ENCODE measurements around the gene PTPRA.
"Not testable (repeated sequence)": the region's sequence is repeated elsewhere in the genome, so short reads cannot be mapped to it uniquely, and the experiment has no call there.

Gene PTPRA

GRCh38 chr20:3043322-3043721 is 170.0 kb downstream of the PTPRA start, which contains the start of gene GNRH2:
TSS of gene GNRH2 (plus strand) at chr20:3043622. CDS start at chr20:3044415, 793 bp downstream.
- no peak for DNase-seq (ENCODE audit: low spot score in 2 of 2)
- Histone ChIP-seq H3K36me3 (replicated peaks) (peaks cover 29% of the 10 kb centered on the region), H3K27me3 (ENCODE audit: low read depth) (no peaks in the 10 kb centered on the region), H3K4me1 (peaks cover 4% of the 10 kb centered on the region; the same call in 1 of the 2 replicates), H3K9me3 (no peaks in the 10 kb centered on the region), H3K4me3 (no peak within 1 kb of the TSS)
- in situ Hi-C loops (cut with MboI; ENCODE audit: low sequenced_read_pairs), result no loop called here

DNA sequence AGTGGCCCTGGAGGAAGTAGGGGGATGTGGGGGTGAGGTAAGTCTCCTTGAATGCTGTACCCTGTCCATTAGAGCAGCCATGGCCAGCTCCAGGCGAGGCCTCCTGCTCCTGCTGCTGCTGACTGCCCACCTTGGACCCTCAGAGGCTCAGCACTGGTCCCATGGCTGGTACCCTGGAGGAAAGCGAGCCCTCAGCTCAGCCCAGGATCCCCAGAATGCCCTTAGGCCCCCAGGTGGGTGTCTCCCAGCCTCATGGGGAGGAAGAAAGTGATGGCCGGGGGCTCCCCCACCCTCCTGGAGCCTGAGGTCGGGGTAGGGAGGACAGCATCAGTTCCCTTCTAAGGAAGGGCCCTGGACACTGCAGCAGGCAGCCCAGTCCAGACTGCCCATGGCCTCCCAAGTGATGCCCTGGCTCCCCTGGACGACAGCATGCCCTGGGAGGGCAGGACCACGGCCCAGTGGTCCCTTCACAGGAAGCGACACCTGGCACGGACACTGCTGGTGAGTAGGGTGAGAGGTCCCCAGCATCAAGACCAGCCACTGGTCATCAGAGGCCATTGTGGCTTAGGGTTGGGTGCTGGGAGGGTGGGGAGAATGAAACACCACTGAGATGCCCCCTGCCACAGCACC is 171.2 kb downstream of the PTPRA start:
- Histone ChIP-seq H3K4me1 (peaks cover 4% of the 10 kb centered on the region; the same call in 1 of the 2 replicates), H3K4me3 (no peak overlapping the region), H3K36me3 (replicated peaks) (peaks cover 32% of the 10 kb centered on the region), H3K27me3 (ENCODE audit: low read depth) (no peaks in the 10 kb centered on the region), H3K9me3 (no peaks in the 10 kb centered on the region)
- no peak for DNase-seq (ENCODE audit: low spot score in 2 of 2)
- in situ Hi-C loops (cut with MboI; ENCODE audit: low sequenced_read_pairs), result no loop called here

GRCh38 chr20:3045042-3045815 is 171.9 kb downstream of the PTPRA start:
- Histone ChIP-seq H3K27me3 (ENCODE audit: low read depth) (no peaks in the 10 kb centered on the region), H3K4me3 (peak overlapping the region; percentile 74), H3K4me1 (peaks cover 4% of the 10 kb centered on the region; the same call in 1 of the 2 replicates), H3K9me3 (no peaks in the 10 kb centered on the region), H3K36me3 (replicated peaks) (peaks cover 30% of the 10 kb centered on the region)
- in situ Hi-C loops (cut with MboI; ENCODE audit: low sequenced_read_pairs), result no loop called here
- peak; percentile 71 to 89 for DNase-seq (ENCODE audit: low spot score in 2 of 2)

DNA sequence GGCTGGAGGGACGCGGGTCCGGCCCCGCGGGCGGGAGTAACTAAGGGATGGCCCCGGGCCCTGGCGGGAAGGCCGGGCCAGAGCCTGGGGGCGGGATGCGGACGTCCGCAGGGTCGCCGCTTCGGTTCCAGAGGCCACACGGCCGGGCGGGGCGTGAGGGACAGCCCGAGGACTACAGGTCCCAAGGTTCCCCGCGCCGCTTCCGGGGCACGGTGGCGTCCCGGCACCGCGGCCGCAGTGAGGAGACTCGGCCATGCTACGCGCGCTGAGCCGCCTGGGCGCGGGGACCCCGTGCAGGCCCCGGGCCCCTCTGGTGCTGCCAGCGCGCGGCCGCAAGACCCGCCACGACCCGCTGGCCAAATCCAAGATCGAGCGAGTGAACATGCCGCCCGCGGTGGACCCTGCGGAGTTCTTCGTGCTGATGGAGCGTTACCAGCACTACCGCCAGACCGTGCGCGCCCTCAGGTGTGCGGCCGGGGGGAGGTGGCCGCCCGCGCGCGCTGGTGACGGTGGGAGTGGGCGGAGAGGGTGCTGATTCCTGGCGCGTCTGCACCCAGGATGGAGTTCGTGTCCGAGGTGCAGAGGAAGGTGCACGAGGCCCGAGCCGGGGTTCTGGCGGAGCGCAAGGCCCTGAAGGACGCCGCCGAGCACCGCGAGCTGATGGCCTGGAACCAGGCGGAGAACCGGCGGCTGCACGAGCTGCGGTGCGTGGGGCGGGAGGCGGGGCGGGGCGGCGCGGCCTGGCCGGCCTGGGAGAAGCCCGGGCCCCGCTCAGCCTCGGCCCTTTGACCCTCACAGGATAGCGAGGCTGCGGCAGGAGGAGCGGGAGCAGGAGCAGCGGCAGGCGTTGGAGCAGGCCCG is 172.8 kb downstream of the PTPRA start, which contains the start of gene MRPS26:
MRPS26 (plus strand) TSS at position 237 of the 861 bp plus-strand sequence; CDS start at position 254, 17 bp downstream.
- no peaks in the 10 kb centered on the region for H3K27me3 ChIP-seq (ENCODE audit: low read depth)
- H3K4me1 ChIP-seq, result peaks cover 4% of the 10 kb centered on the region; the same call in 1 of the 2 replicates
- in situ Hi-C loops (cut with MboI; ENCODE audit: low sequenced_read_pairs), result no loop called here
- peak; percentile 79 to 92 for DNase-seq (ENCODE audit: low spot score in 2 of 2)
- H3K4me3 ChIP-seq, result peak within 1 kb of the TSS; percentile 74
- peaks cover 31% of the 10 kb centered on the region for H3K36me3 ChIP-seq (replicated peaks)
- no peaks in the 10 kb centered on the region for H3K9me3 ChIP-seq

DNA sequence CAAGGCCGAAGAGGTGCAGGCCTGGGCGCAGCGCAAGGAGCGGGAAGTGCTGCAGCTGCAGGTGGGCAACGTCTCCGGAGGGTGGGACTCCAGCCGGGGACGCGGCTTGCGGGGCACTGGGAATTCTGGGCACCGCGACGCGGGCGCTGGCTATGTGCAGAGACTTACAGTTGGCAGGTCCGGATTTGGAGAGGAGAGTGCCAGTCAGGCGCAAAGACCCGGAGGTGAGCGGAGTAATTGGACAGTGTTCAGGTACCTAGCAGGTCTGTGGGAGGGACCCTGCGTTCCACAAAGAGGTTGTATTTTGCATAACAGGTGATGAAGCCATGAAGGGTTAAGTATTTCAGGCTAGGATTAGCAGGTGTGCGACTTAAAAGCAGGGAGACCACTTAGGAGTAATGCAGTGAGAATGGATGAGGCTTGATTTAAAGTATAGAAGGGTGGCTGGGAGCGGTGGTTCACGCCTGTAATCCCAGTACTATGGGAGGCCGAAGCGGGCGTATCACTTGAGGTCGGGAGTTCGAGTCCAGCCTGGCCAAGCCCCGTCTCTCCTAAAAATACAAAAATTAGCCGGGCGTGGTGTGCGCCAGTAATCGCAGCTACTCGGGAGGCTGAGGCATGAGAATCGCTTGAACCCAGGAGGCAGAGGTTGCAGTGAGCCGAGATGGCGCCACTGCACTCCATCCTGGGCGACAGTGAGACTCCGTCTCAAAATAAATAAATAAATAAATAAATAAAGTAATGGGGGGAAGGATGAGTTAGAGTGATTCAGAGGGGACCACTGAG is 173.6 kb downstream of the PTPRA start:
- DNase-seq (ENCODE audit: low spot score in 2 of 2), result peak; percentile 22 to 53
- H3K27me3 ChIP-seq (ENCODE audit: low read depth), result no peaks in the 10 kb centered on the region

GRCh38 chr20:3047486-3048419 is 174.5 kb downstream of the PTPRA start:
- peak overlapping the region; percentile 74 for H3K4me3 ChIP-seq
- in situ Hi-C loops (cut with MboI; ENCODE audit: low sequenced_read_pairs), result no loop called here
- H3K27me3 ChIP-seq (ENCODE audit: low read depth), result no peaks in the 10 kb centered on the region
- no peak for DNase-seq (ENCODE audit: low spot score in 2 of 2)
- no peaks in the 10 kb centered on the region for H3K9me3 ChIP-seq
- peaks cover 4% of the 10 kb centered on the region; the same call in 1 of the 2 replicates for H3K4me1 ChIP-seq
- H3K36me3 ChIP-seq (replicated peaks), result peaks cover 31% of the 10 kb centered on the region

More for the DNA sequence above, 173.6 kb downstream of the PTPRA start:
- H3K4me3 ChIP-seq, result peak overlapping the region; percentile 74
- in situ Hi-C loops (cut with MboI; ENCODE audit: low sequenced_read_pairs), result no loop called here
- H3K4me1 ChIP-seq, result peaks cover 4% of the 10 kb centered on the region; the same call in 1 of the 2 replicates
- no peaks in the 10 kb centered on the region for H3K9me3 ChIP-seq
- H3K36me3 ChIP-seq (replicated peaks), result peaks cover 31% of the 10 kb centered on the region

DNA sequence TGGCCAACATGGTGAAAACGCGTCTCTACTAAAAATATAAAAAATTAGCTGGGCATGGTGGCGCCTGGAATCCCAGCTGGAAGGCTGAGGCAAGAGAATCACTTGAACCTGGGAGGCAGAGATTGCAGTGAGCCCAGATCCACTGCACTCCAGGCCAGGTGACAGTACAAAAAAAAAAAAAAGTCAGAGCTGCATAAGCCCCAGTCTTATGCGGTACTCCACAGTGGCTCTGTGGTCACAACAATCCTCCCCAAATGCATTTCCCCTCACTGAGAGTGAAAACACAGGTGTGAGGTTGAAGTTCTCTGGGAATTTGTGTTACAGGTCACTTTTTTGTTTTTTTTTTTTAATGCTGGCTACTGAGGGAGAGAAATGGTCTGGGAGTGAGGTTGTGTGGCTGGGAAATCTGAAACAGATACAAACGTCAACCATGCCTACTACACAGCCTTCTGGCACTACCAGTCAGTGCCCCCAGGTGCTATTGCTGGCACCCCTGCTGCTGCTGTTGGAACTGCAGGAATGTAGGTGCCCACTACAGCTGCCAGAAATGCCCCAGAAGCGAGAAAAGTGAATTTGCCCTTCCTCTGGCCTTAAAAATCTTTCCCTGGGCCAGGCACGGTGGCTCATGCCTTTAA is 178.2 kb downstream of the PTPRA start:
- Histone ChIP-seq H3K27me3 (ENCODE audit: low read depth) (no peaks in the 10 kb centered on the region), H3K4me3 (no peak overlapping the region), H3K9me3 (no peaks in the 10 kb centered on the region), H3K4me1 (peaks cover 4% of the 10 kb centered on the region; the same call in 1 of the 2 replicates), H3K36me3 (replicated peaks) (peaks cover 31% of the 10 kb centered on the region)
- in situ Hi-C loops (cut with MboI; ENCODE audit: low sequenced_read_pairs), result loop anchor here (10.0 kb wide), 1 partner anchor 263 kb away; no protein-coding TSS in a partner anchor
- DNase-seq (ENCODE audit: low spot score in 2 of 2), result no peak

GRCh38 chr20:3059489-3059888 is 186.2 kb downstream of the PTPRA start:
- Histone ChIP-seq H3K27me3 (ENCODE audit: low read depth) (no peaks in the 10 kb centered on the region), H3K4me1 (no peaks in the 10 kb centered on the region)
- no peak for DNase-seq (ENCODE audit: low spot score in 2 of 2)

DNA sequence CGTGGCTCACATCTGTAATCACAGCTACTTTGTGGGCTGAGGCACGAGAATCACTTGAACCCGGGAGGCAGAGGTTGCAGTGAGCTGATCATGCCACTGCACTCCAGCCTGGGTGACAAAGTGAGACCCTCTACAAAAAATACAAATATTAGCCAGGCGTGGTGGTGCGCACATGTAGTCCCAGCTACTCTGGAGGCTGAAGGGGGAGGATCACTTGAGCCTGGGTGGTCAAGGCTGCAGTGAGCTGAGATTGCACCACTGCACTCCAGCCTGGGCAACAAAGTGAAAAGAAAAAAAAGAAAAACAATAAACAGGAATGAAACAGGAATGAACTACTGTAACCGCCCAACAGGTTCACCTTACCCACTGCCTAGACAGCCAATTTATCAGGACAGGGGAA is 190.8 kb downstream of the PTPRA start:
- DNase-seq (ENCODE audit: low spot score in 2 of 2); in situ Hi-C loops (cut with MboI; ENCODE audit: low sequenced_read_pairs): not testable (repeated sequence)

More at GRCh38 chr20:3059489-3059888, 186.2 kb downstream of the PTPRA start:
- H3K9me3 ChIP-seq, result no peaks in the 10 kb centered on the region
- in situ Hi-C loops (cut with MboI; ENCODE audit: low sequenced_read_pairs), result loop anchor here (5.0 to 10.0 kb wide), 2 partner anchors 58 to 255 kb away; no protein-coding TSS in a partner anchor
- no peak overlapping the region for H3K4me3 ChIP-seq
- H3K36me3 ChIP-seq (replicated peaks), result no peaks in the 10 kb centered on the region

GRCh38 chr20:3067139-3068014 is 194.1 kb downstream of the PTPRA start:
- in situ Hi-C loops (cut with MboI; ENCODE audit: low sequenced_read_pairs), result no loop called here
- no peaks in the 10 kb centered on the region for H3K36me3 ChIP-seq (replicated peaks)

More for the DNA sequence above, 190.8 kb downstream of the PTPRA start:
- H3K36me3 ChIP-seq (replicated peaks); H3K4me3 ChIP-seq; H3K9me3 ChIP-seq; H3K4me1 ChIP-seq; H3K27me3 ChIP-seq (ENCODE audit: low read depth): not testable (repeated sequence)

DNA sequence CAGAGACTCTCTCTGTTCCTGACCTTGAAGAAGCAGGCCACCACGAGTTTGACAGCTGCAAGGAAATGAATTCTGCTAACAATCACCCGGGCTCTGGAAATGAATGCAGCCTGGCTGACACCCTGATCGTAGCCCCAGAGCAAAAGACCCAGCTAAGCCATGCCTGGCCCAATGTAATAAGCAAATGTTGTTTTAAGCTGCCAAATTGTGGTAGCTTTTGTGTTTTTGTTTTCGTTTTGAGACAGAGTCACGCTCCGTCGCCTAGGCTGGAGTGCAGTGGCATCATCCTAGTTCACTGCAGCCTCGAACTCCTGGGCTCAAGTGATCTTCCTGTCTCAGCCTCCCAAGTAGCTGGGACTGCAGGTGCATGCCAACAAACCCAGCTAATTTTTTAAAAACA is 194.8 kb downstream of the PTPRA start:
- Histone ChIP-seq H3K4me3 (no peak overlapping the region), H3K9me3 (no peaks in the 10 kb centered on the region), H3K4me1 (peaks cover 2% of the 10 kb centered on the region; the same call in 1 of the 2 replicates), H3K27me3 (ENCODE audit: low read depth) (no peaks in the 10 kb centered on the region), H3K36me3 (replicated peaks) (no peaks in the 10 kb centered on the region)
- no peak for DNase-seq (ENCODE audit: low spot score in 2 of 2)
- in situ Hi-C loops (cut with MboI; ENCODE audit: low sequenced_read_pairs), result no loop called here

More at GRCh38 chr20:3067139-3068014, 194.1 kb downstream of the PTPRA start:
- no peak overlapping the region for H3K4me3 ChIP-seq
- H3K27me3 ChIP-seq (ENCODE audit: low read depth), result no peaks in the 10 kb centered on the region
- no peaks in the 10 kb centered on the region for H3K9me3 ChIP-seq
- H3K4me1 ChIP-seq, result peaks cover under 1% of the 10 kb centered on the region; the same call in 1 of the 2 replicates
- DNase-seq (ENCODE audit: low spot score in 2 of 2), result no peak
